Neural crest cell (in vitro differentiated cells): ENCODE measurements around the gene MINDY3. TPM values are rescaled to one million over a fixed set of nuclear protein-coding genes. Genes with fewer than 3 reads are reported as not detected.
A peak's percentile ranks its signal among the peaks of the same experiment; 100 is the strongest.

Source experiments
- DNase-seq: peaks from one replicate; pipeline ENCODE4 v3.0.0; 2021; ENCODE audit warnings: low read depth, mixed read lengths, low spot score
- H3K27ac Mint-ChIP-seq: one replicate; pipeline ENCODE4 v1.8.0; 2021; ENCODE audit warnings: mild to moderate bottlenecking, mixed read lengths; ENCODE audit not compliant: unreplicated experiment
- H3K27me3 Mint-ChIP-seq: 2 replicates; pipeline ENCODE4 v1.8.0; 2021; ENCODE audit warnings: low read depth, mild to moderate bottlenecking, mixed read lengths
- H3K36me3 Mint-ChIP-seq: 2 replicates; pipeline ENCODE4 v1.8.0; 2021; ENCODE audit warnings: low read depth, mild to moderate bottlenecking, mixed read lengths
- H3K4me1 Mint-ChIP-seq: 2 replicates; pipeline ENCODE4 v1.8.0; 2021; ENCODE audit warnings: mixed read lengths
- H3K4me3 Mint-ChIP-seq: one replicate; pipeline ENCODE4 v1.8.0; 2021; ENCODE audit warnings: mild to moderate bottlenecking, mixed read lengths
- H3K9me3 Mint-ChIP-seq: 2 replicates; pipeline ENCODE4 v1.8.0; 2021; ENCODE audit warnings: mixed read lengths
- long read RNA-seq: library from polyadenylated mRNA; unstranded; transcript quantifications from one replicate; pipeline ENCODE4 v2.0.0, GENCODE V29; 2020
- total RNA-seq: library from RNA; stranded (reverse); gene quantifications from 2 replicates; pipeline ENCODE4 v1.2.1, GENCODE V29; 2021
- TF ChIP-seq, protein P1 (sequence below): fragments of 200-600 bp; sonication (generic); conservative IDR thresholded peaks from 2 replicates; pipeline ENCODE4 v1.5.0; 2021; ENCODE audit warnings: antibody characterized with exemption, mild to moderate bottlenecking

Gene MINDY3
- 21.5 and 22.9 TPM in 2 replicates for total RNA-seq
- long read RNA-seq, transcript MINDY3-201 (15 exons, 2,381 nt): major isoform, 39 of 63 reads
- long read RNA-seq, partial matches to known transcripts: 2 of 63 reads
- long read RNA-seq, other reads (novel, unspliced or antisense): 20 of 63 reads

DNA sequence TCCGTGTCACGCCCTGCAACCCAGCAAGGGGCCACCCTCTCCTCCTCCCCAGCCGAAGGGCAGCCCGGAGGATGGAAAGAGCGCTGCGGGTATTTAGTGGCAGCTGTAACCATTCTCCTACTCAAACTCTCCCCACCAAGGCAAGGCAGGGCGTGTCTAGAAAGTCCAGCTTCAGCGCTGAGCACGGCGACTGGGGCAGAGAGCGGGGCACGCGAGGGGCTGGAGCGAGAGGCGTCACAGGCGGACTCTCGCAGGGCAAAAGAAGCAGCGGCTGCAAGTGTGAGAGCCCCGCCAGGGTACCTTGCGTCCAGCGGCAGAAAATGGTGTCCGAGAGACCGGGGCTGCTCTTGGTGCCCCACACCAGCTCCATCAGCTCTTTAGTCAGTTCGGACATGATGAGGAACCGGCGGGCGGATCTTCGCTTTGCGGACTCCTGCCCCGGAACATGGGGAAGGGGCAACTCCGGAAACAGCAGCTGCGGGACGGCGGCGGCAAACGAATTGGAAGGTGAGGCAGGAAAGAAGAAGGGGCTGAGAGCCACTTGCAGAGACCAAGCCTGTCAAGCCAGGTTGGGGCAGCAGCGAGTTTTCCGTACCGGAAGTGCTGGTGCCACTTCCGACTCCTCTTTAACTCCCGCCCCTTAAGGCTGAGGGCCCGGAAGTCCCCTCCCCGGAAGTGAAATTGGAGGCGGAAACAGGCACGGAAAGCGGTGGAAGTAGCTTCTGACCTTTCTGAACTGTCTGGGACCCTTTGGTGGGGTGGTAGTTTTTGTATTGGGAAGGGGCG lies at the start of gene MINDY3:
Gene MINDY3, minus strand, starts transcription at position 602 of the 786 bp plus-strand sequence. Its CDS starts 208 bp downstream, at position 394.
- Mint-ChIP-seq H3K36me3 (peaks cover 8% of the 10 kb centered on the region), H3K27me3 (peaks cover 37% of the 10 kb centered on the region)

DNA sequence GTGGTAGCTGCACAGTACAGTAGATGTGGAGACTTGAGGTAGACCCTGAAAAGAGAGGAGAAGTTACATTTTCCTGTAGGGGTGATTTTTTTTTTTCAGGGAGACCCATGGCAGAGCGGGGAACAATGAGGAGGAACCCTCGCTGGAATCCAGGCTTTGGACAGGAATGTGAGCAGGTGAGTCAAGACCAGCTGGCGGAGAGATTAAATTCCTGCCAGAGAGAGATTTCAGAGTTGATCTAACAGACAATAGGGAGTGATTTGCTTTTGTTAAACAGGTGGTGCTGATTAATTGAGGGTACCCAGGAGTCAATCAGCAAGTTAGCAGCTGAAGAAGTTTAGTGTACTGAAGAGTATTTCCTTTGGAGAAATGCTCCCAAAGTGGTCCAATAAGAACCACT lies 41.6 kb upstream of the MINDY3 start:
- Mint-ChIP-seq H3K9me3 (peaks cover 3% of the 10 kb centered on the region), H3K36me3 (no peaks in the 10 kb centered on the region), H3K4me1 (no peaks in the 10 kb centered on the region), H3K27ac (no peak overlapping the region), H3K4me3 (no peak overlapping the region), H3K27me3 (peaks cover 38% of the 10 kb centered on the region)
- TF ChIP-seq, protein P1, sequence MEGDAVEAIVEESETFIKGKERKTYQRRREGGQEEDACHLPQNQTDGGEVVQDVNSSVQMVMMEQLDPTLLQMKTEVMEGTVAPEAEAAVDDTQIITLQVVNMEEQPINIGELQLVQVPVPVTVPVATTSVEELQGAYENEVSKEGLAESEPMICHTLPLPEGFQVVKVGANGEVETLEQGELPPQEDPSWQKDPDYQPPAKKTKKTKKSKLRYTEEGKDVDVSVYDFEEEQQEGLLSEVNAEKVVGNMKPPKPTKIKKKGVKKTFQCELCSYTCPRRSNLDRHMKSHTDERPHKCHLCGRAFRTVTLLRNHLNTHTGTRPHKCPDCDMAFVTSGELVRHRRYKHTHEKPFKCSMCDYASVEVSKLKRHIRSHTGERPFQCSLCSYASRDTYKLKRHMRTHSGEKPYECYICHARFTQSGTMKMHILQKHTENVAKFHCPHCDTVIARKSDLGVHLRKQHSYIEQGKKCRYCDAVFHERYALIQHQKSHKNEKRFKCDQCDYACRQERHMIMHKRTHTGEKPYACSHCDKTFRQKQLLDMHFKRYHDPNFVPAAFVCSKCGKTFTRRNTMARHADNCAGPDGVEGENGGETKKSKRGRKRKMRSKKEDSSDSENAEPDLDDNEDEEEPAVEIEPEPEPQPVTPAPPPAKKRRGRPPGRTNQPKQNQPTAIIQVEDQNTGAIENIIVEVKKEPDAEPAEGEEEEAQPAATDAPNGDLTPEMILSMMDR: no peak
- no peak for DNase-seq

More for the DNA sequence above, at the start of gene MINDY3:
- H3K4me1 Mint-ChIP-seq: peaks cover 25% of the 10 kb centered on the region
- peak within 1 kb of the TSS; percentile 99 for H3K4me3 Mint-ChIP-seq
- TF ChIP-seq, protein P1: no peak
- H3K27ac Mint-ChIP-seq: peak within 1 kb of the TSS; percentile 83
- DNase-seq: peak; percentile 56
- peaks cover 5% of the 10 kb centered on the region for H3K9me3 Mint-ChIP-seq

DNA sequence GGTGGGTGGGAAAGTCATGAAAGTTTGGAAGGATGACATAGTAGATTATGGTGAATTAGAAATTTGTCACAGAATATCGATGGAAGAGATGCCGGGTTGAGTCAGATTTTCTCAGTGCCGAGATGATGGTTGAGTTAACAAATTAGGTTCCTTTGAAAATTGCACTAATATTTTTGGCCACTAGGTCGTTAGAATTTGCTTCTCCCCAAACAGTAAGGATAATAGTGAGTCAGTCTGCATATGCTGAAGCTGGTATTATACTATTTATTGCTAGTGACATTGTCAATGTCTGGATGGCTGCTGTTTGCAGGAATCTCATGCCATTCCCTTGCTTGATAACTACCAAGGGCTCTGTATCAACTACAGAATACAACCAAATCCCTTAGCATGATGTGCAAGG lies 37.7 kb upstream of the MINDY3 start:
- Mint-ChIP-seq H3K4me3 (no peak overlapping the region), H3K9me3 (peaks cover 3% of the 10 kb centered on the region), H3K27ac (no peak overlapping the region), H3K36me3 (no peaks in the 10 kb centered on the region), H3K4me1 (no peaks in the 10 kb centered on the region), H3K27me3 (peaks cover 56% of the 10 kb centered on the region)
- TF ChIP-seq, protein P1: peak; percentile 51
- no peak for DNase-seq

DNA sequence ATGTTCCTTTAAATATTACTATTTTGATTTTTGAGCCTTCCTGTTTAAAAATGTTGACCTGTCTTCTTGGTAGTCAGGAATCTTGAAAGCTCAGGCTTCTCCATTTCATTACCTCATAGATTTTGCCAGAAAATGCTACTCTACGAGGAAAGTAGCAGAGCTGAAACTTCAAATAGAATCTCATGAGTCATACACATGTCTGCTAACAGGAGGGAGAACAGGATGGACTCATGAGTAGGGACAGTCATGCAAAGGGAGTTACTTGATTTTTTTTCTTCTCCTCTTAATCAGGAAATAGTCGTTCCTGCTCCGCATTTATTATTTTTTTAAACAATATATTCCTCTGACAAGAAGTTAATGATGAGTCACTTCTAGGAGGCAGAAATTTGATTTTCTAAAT lies 37.0 kb upstream of the MINDY3 start:
- H3K4me1 Mint-ChIP-seq: no peaks in the 10 kb centered on the region
- DNase-seq: no peak
- no peaks in the 10 kb centered on the region for H3K36me3 Mint-ChIP-seq
- TF ChIP-seq, protein P1: no peak
- peaks cover 3% of the 10 kb centered on the region for H3K9me3 Mint-ChIP-seq
- H3K27ac Mint-ChIP-seq: no peak overlapping the region
- peaks cover 59% of the 10 kb centered on the region for H3K27me3 Mint-ChIP-seq
- H3K4me3 Mint-ChIP-seq: no peak overlapping the region

DNA sequence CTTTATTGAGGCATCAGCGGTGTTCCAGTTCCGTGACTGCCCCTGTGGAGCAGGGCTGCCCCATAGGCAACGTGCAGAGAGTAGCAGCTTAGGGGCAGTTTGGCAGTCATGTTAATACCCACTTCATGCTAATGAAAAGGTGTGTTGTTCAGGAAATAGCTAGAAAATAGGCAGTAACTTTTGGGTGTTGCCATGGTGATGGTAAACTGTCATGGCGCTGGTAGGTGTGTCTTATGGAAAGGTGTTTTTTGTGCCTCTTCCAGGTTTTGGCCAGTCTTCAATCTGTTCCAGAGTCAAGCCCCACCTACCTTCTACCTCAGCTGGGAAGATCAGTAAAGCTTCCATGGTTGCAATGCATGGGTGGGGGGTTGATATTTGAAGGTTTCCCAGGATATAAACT lies 36.3 kb upstream of the MINDY3 start:
- H3K9me3 Mint-ChIP-seq: peaks cover 3% of the 10 kb centered on the region
- no peak for DNase-seq
- TF ChIP-seq, protein P1: no peak

More for the DNA sequence above, 36.3 kb upstream of the MINDY3 start:
- Mint-ChIP-seq H3K27me3 (peaks cover 57% of the 10 kb centered on the region), H3K4me3 (no peak overlapping the region), H3K36me3 (no peaks in the 10 kb centered on the region), H3K4me1 (no peaks in the 10 kb centered on the region), H3K27ac (no peak overlapping the region)
